GM21367 (cell line): ENCODE results near the gene ZNF358.

Experiments used
- ATAC-seq: cut with Tn5 transposase; IDR thresholded peaks from one replicate; pipeline ENCODE4 v1.9.1; 2021; ENCODE audit not compliant: unreplicated experiment

ZNF358 gene

GRCh38 chr19:7519361-7520130, 3.6 kb downstream of the ZNF358 start:
- no peak for ATAC-seq

DNA sequence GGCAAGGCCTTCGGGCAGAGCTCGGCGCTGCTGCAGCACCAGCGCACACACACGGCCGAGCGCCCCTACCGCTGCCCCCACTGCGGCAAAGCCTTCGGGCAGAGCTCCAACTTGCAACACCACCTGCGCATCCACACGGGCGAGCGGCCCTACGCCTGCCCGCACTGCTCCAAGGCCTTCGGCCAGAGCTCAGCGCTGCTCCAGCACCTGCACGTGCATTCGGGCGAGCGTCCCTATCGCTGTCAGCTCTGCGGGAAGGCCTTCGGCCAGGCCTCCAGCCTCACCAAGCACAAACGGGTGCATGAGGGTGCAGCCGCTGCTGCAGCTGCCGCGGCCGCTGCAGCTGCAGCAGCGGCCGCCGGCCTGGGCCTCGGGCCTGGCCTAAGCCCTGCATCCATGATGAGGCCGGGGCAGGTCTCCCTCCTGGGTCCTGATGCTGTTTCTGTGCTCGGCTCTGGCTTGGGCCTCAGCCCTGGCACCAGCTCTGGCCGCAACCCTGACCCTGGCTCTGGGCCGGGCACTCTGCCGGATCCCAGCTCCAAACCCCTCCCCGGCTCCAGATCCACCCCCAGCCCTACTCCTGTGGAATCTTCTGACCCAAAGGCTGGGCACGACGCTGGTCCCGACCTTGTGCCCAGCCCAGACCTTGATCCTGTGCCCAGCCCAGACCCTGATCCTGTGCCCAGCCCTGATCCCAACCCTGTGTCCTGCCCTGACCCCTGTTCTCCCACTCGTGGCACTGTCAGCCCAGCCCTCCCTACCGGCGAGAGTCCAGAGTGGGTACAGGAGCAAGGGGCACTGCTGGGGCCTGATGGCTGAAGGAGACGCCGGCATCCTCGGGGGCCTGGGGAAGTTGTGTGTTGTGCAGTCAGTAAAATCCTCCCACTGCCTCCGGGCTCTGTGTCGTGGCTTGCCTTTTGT, 4.5 kb downstream of the ZNF358 start:
- no peak for ATAC-seq

GRCh38 chr19:7521551-7522071, 5.7 kb downstream of the ZNF358 start:
- ATAC-seq, result no peak

- ATAC-seq, result peak; percentile 80
These were observed 6.4 kb downstream of the ZNF358 start, which contains the start of gene MCOLN1 for GRCh38 chr19:7522072-7522922. MCOLN1 (plus strand) TSS chr19:7522624; CDS start chr19:7522751, 127 bp downstream.

- ATAC-seq, result no peak
These were observed 7.2 kb downstream of the ZNF358 start for GRCh38 chr19:7522923-7523667.

- ATAC-seq, result no peak
These were observed 8.6 kb downstream of the ZNF358 start for GRCh38 chr19:7524523-7524922.

- no peak for ATAC-seq
These were observed 9.3 kb downstream of the ZNF358 start for GRCh38 chr19:7524992-7525739.

DNA sequence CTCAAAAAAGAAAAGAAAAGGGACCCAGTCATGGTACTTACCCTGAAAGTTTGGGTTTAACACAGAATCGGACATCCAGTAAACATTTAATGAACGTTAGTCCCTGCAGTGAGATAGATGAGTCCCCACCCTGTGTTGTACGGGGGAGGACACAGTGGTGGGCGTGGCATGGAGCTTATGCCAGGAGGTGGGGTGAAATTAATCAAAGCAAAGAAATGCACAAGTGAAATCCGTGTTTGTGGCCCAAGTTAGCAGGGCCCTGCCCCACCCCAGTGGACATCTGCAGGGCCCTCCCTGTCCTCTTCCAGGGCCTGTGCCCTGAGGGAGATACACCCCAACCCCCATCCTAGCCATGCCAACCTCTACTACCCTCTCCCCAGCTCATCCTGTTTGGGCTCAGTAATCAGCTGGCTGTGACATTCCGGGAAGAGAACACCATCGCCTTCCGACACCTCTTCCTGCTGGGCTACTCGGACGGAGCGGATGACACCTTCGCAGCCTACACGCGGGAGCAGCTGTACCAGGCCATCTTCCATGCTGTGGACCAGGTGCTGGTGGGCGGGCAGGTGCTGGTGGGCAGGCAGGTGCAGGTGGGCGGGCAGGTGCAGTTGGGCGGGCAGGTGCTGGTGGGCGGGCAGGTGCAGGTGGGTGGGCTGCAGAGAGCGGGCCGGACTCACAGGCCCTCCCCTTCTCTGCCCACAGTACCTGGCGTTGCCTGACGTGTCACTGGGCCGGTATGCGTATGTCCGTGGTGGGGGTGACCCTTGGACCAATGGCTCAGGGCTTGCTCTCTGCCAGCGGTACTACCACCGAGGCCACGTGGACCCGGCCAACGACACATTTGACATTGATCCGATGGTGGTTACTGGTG, 10.4 kb downstream of the ZNF358 start:
- no peak for ATAC-seq

DNA sequence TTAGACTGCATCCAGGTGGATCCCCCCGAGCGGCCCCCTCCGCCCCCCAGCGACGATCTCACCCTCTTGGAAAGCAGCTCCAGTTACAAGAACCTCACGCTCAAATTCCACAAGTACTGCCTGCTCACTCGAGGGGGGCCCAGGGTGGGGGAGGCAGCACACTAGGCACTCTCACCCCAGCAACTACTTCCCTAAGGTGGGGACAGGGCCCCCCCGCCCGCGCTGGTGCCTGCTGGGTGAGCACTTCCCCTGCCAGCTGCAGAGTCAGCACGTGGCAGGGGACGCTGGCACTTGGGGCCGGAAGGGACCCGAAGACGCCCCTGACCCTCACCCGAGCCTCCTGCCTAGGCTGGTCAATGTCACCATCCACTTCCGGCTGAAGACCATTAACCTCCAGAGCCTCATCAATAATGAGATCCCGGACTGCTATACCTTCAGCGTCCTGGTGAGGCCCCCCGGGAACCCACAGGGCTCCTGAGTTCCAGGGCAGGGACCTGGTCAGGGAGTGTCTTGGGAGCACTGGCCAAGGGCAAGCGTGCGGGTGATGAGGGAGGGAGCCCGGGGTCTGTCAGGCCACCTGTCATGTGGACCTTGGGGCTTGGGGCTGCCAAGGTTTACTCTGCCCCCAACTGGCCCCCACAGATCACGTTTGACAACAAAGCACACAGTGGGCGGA, 11.8 kb downstream of the ZNF358 start:
- no peak for ATAC-seq

- ATAC-seq, result no peak
These were observed 12.3 kb downstream of the ZNF358 start for GRCh38 chr19:7528192-7528519.

GRCh38 chr19:7528522-7529245, 12.8 kb downstream of the ZNF358 start:
- ATAC-seq, result no peak

GRCh38 chr19:7529246-7529600, 13.3 kb downstream of the ZNF358 start:
- no peak for ATAC-seq

DNA sequence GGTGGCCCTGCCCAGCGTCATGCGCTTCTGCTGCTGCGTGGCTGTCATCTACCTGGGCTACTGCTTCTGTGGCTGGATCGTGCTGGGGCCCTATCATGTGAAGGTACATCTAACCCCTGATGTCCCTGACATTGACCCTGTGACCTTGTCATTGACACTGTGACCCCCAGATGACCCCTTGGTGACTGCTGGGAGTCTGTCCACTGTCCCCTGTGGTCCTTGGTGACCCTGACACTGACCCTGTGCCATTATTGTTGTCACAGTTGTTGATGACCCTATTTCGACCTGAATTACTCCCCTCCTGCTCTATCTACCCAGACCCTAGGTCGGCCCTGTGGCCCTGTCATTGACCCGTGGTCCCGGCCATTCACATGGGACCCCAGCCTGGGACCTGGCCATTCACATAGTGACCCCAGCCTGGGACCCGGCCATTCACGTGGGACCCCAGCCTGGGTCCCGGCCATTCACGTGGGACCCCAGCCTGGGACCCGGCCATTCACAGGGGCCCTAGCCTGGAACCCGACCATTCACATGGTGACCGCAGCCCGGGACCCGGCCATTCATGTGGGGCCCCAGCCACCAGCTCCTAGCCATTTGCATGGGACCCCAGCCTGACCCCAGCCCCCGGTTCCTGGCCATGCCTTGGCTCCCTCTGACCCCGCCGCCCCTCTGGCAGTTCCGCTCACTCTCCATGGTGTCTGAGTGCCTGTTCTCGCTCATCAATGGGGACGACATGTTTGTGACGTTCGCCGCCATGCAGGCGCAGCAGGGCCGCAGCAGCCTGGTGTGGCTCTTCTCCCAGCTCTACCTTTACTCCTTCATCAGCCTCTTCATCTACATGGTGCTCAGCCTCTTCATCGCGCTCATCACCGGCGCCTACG, 13.9 kb downstream of the ZNF358 start:
- no peak for ATAC-seq

DNA sequence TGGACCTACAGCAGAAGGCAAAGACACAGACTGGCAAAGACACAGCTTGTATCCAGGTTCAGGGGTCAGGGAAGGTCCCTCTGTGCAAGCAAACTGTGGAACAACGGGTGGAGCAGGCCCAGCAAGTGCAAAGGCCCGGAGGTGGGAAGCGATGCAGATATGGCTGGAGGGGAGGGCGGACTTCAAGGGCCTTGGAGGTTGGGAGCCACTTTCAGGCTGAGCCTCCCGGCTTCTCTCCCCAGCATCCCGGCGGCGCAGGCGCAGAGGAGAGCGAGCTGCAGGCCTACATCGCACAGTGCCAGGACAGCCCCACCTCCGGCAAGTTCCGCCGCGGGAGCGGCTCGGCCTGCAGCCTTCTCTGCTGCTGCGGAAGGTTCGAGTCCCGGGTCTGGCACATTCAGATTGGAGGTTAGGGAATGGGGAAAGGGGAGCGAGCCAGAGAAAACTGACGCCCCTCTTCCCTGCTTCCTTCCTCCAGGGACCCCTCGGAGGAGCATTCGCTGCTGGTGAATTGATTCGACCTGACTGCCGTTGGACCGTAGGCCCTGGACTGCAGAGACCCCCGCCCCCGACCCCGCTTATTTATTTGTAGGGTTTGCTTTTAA, 17.5 kb downstream of the ZNF358 start:
- no peak for ATAC-seq

- ATAC-seq, result no peak
These were observed 18.1 kb downstream of the ZNF358 start for GRCh38 chr19:7533925-7534480.

DNA sequence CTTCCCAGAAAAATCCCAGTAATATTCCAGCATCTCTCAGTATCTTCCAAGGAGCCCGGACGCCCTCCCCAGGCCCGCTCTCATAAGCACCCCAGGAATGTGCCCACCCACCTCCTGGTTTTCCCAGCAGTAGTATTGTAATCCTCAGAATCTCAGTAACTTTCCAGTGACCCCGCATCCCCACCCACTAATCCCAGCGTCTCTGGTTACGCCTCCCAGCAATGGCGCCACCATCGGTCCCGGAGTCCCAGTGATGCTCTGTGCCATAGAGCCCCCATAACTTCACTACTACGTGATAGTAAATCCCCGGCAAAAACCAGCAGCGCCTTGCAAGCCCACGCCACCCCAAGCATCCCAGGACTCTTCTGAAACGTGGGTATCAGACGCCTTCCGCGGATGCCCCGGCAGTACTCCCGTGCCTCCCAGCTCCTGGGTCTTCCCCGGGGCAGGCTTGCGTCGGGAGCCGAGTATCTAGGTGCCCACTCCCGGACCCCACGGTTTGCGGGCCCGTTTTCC, 18.7 kb downstream of the ZNF358 start:
- ATAC-seq, result no peak
